SKM-1 (cell line): ENCODE results near the gene CCNDBP1.
"Not testable (repeated sequence)": the region's sequence is repeated elsewhere in the genome, so short reads cannot be mapped to it uniquely, and the experiment has no call there.

Source experiments
- DNase-seq: peaks from one replicate; lab custom pipeline; 2025; ENCODE audit not compliant: unreplicated experiment; lab: John Stamatoyannopoulos, UW

Gene CCNDBP1

DNA sequence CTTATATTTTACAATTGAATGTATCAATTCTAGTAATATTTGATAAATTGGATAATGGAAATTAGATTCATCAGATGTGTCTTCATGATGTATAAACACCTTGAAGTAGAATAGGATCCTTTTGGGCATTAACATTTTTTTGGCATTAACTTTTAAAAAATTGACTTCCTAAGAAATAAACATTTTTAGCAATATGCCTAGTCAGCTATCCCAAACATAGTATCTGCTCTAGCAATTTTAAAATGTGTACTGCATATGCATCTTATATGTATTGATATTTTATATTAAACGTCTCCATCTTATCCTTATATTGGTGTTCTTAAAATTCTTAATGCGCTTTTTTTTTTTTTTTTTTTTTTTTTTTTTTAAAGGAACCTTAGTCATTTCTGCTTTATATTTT lies 8.5 kb downstream of the CCNDBP1 start:
- DNase-seq = no peak

DNA sequence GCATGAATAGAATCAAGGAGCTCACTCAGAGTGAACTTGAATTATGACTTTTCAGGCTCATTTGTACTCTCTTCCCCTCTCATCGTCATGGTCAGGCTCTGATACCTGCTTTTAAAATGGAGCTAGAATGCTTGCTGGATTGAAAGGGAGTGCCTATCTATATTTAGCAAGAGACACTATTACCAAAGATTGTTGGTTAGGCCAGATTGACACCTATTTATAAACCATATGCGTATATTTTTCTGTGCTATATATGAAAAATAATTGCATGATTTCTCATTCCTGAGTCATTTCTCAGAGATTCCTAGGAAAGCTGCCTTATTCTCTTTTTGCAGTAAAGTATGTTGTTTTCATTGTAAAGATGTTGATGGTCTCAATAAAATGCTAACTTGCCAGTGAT lies 9.6 kb downstream of the CCNDBP1 start:
- no peak for DNase-seq

DNA sequence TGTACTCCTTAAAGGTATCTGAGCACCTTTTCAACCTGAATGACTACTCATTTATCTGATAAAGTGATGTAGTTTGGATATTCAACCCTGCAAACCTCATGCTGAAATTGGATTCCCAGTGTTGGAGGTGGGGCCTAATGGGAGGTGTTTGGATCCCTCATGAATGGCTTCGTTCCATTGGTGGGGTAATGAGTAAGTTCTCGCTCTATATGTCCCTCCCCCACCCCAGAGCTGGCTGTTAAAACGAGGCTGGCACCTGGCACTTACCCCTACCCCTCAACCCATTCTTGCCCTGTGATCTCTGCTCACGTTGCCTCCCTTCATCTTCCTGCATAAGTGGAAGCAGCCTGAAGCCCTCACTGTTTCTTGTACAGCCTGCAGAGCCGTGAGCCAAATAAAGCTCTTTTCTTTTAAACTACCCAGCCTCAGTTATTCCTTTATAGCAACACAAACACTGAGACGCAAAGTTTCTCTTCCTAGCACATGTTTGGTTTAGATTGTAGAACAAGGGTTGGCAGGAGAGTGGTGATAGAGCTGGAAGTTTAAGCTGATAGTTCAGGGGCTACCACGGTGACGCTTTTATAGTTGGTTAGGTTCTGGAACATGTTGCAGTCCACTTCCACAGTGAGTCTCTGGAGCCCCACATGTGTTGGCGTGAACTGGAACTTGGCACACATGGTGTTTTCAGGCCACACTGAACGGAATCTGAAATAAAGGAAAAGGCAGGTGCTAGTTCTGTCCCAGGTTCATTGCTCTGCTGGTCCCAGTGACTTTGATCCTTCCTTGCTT lies 11.8 kb downstream of the CCNDBP1 start:
- no peak for DNase-seq

DNA sequence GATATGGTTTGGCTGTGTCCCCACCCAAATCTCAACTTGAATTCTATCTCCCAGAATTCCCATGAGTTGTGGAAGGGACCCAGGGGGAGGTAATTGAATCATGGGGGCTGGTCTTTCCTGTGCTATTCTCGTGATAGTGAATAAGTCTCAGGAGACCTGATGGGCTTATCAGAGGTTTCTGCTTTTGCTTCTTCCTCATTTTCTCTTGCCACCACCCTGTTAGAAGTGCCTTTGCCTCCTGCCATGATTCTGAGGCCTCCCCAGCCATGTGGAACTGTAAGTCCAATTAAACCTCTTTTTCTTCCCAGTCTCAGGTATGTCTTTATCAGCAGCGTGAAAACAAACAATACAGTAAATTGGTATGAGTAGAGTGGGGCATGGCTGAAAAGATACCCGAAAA lies 12.6 kb downstream of the CCNDBP1 start:
- DNase-seq = not testable (repeated sequence)

DNA sequence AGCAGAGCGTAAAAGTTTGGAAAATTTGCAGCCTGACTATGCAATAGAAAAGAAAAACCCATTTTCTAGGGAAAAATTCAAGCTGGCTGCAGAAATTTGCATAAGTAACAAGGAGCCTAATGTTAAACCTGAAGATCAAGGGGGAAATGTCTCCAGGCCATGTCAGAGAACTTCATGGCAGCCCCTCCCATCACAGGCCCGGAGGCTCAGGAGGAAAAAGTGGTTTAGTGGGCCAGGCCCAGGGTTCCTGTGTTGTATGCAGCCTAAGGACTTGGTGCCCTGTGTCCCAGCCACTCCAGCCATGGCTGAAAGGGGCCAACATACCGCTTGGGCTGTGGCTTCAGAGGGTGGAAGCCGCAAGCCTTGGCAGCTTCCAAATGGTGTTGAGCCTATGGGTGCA lies 13.4 kb downstream of the CCNDBP1 start:
- not testable (repeated sequence) for DNase-seq

DNA sequence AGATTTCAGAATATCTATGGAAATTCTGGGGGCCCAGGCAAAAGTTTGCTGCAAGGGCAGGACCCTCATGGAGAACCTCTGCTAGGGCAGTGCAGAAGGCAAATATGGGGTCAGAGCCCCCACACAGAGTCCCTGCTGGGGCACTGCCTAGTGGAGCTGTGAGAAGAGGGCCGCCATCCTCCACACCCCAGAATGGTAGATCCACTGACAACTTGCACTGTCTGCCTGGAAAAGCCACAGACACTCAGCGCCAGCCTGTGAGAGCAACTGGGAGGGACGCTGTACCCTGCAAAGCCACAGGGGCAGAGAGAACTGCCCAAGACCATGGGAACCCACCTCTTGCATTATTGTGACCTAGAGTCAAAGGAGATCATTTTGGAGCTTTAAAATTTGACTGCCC lies 13.8 kb downstream of the CCNDBP1 start:
- DNase-seq = no peak

DNA sequence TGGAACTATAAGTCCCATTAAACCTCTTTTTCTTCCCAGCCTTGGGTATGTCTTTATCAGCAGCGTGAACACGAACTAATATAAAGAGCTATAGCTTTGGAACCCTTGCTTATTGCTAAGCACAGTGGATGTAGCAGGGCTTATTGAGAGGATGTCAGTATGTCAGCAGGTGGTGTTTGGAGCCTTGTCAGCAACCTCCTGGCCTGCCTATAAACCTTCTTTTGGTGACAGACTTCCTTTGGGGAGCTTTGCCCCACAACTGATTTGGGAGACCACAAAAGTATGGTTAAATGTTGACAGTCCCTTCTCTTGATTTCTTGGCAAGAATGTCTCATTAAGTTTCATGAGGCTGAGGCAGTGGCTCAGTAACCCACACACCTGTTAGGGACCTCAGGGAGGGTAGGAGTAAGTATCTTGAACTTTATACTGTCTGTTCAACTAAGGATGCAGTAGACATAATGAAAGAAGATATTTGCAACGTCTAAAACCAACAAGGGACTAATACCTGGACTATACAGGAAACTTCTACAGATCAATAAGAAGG lies 14.8 kb downstream of the CCNDBP1 start:
- no peak for DNase-seq

DNA sequence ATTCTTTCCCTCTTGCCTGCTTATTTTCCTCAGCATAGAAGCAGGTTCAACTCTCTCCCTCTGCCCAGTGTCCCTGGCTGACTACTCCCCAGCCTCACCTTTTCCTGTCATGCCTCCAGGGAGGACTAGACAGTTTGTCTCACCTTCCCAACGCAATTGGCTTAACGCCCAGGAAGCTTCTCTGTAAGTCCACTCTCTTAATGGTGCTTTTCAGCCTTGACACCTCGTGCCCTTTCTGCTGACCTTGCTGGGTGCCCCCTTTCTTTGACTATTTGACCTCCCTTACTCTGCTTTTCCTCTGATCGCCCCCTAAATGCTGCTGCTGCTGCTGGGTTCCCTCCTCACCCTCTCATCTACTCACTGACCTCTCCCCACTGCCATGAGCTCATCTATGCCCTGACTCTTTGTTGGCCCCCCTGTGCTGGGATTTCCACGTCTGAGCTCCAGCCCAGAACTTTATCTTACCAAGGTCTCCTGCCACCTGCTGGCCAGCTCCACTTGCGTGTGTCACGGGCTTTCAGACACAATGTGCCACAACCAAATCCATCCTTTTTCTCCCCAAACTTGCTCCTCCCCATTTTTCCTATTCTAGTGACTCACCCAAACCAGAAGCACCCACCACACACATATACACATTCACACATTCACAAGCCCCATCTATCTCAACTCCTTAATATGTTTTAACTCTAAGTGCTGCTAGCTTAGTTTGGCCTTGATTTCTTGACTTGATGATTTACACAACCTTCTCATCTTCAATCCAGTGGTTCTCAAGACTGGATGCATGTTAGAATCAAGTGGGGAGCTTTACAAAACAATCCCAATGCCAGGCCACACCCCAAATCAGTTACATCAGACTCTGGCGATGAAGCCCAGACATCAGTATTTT lies 19.1 kb downstream of the CCNDBP1 start:
- no peak for DNase-seq

DNA sequence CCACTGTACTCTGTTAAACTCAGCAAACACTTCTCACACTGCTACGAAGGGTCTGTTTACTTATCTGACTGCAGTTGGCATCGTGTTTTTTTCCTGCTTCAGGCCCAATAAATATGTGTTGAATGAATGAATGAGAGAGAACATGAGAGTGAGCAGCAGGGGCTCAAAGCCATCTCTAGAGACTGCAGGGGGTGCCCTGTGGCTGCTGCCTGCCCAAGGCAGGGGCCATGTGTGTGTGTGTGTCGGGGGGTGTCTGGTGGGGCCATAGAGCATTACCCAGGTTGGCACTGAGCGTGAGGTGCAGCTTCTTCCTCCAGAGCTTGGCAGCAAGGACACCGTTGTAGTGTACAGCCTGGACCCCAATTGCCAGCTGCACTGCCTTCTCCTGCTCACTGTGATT lies 20.9 kb downstream of the CCNDBP1 start:
- no peak for DNase-seq

DNA sequence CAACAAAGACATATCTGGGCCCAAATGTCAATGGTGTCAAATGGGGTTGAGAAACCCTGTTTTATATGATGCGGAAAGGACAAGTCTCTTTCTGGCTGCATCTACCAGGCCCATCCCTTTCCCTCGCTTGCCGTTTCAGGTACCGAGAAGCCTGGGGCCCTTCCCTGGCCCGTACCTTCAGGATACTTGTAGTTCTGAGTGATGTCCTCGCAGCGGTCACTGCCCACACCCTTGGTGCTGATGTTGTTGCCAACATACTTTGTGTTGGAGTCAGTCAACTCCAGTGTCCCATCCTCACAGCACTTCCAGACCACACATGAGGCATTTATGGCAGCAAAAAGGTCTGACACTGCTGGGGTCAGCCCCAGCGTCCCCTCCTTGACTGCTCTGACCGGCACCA lies 21.8 kb downstream of the CCNDBP1 start:
- no peak for DNase-seq

DNA sequence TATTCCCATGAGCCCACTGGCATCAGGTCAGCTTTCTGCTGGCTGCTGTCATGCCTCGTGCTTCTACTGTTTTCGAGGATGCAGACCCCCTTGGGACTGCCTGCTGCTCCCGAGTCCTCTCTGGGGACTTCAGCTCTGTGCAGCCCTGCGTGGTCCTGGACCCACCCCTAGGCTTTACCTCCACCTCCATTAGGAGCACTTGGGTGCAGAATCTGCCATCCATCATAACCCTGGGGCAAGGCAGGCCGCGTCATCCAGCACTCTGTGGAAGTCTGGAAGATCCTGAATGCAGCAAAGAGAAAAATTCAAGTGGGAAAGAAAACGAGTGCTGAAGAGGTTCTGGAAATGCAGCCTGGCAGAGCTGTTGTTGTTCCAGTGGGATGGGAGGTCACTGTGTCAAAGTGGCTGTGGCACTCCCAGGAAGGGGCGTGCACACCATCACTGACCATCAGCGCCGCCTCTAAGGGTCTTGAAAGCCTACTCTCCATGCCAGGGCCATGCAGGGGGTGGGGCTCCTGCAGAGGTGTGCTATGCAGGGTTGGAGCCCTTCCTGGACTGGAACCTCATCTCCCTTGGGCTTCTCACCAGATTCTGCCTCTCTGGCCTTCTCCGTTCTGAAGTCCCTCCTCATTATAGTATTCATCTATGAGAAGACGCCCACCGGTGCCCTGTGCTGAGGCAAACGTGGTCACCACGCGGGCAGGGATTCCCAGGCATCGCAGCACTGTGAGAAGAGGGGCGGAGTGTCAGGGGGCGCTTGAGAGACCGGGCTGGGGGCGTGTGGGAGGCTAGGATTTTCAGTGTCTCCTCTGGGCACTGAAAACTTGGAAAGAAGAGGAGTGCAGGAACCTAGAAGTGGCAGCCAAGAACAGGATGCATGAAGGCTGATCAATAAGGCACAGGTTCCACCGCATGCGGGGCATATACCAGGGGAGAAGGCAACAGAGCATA lies 23.1 kb downstream of the CCNDBP1 start:
- DNase-seq = no peak

DNA sequence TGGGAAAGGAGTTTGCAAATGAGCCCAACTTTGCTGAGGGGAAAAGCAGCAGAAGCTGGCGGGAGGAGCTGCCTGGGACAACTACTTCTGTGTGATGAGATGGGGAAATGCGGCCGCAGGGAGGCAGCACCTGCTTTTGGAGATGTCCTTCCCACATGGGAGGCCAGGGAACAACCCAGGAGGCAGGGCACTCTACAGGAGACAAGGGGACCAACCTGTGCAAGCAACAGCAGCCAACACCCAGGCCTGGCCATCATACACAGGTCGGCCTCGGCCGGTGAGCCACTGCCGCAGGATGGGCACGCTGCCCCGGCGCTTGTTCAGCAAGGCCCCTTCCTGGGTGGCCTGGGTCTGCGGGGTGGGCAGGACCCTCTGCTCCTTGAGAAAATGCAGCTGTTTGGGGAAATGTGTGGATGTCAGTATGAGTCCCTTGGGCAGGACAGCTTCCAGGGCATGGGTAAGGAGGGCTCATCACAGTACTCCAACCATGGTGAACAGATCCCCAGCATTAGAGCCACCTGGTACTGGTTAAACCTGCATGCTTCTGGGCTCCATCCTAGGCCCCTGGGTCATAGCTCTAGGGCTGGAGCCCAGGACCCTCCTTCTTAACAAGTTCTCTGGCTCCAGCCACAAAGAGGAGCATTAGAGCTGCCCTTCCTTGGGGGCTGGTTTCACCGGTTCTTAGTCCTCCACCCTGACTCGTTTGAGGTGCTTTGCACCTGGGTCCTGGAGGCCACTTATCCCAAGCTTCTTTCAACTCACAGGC lies 24.0 kb downstream of the CCNDBP1 start:
- no peak for DNase-seq

DNA sequence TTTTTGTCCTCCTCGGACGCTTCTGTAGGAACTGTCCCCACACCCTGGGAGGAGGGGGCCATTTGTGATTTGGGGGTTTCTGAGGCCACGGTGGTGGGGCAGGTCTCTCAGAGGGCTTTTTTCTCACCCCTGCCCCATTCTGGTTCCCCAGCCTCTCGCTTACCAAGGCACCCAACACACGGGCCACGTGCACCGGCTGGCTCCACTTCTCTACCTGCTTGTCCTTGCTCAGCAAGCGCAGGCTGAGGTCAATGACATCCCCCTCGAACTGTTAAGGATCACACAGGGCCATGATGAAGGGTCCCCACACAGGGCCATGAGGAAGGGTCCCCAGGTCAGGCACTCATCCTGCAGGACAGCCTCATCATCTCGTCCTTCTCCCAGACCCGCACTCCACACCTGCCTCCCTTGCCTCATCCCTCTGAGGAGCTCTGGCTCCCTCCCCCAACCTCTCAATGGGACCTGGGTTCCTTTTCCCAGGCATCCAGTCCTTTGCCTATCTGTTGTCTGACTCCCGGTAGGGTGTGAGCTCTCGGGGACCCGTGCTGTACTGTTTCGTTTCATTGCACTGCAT lies 25.1 kb downstream of the CCNDBP1 start:
- DNase-seq = no peak

DNA sequence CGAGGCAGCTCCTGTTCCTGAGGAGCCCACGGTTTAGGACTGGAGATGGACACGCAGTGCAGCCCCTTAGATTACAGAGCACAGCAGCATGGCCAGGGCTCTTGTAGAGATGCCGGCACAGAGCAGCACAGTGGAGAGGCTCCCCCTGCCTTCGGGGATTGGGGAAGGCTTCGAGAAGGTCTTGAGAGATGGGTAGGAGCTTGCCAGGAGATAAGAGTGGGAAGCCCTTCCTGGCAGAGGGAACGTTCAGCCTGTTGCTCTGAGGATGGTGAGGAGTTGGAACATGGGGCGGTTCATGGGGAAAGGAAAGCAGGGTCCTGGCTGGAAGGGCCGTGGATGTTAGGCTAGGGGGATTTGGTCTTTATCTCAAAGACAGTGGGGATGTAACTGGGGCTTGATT lies 25.6 kb downstream of the CCNDBP1 start:
- DNase-seq = no peak

DNA sequence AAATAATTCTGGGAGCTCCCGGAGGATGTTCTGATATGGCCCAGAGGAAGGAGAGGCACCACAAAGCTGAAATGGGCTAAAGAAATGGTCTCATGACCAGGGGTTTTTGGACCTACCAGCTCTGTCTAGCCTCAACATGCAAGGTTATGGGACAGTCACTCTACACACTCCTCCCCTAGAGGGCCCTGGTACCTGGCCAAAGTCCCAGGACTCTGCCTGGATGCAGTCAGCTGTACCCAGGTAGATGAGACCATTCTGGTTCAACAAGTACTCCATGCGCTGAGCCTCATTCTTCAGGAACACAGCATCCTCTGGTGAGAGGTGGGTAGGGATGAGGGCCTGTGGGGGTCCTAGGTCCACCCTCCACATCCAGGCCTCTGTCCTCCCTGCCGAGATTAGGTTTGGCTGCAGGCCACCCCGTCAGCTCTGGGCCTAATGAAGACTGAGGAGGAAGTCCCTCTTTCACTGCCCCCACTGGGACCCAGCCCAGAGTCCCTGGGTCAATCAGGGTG lies 26.1 kb downstream of the CCNDBP1 start:
- DNase-seq = no peak

DNA sequence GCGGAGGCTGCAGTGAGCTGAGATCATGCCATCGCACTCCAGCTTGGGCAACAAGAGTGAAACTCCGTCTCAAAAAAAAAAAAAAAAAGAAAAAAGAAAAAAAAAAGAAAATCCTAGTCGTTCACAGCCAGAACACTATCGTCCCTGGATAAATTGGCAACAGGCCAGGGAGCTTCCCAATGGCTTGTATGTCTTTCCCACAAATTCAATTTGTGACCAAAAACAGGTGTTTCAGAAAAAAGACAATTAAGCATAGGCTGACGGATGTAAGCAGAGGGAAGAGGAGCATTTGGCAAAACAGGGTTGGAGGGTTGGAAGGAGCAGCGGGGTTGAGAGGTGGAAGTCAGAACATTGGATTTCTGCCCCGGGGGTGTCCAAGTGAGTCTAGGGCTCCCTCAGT lies 27.1 kb downstream of the CCNDBP1 start:
- no peak for DNase-seq

DNA sequence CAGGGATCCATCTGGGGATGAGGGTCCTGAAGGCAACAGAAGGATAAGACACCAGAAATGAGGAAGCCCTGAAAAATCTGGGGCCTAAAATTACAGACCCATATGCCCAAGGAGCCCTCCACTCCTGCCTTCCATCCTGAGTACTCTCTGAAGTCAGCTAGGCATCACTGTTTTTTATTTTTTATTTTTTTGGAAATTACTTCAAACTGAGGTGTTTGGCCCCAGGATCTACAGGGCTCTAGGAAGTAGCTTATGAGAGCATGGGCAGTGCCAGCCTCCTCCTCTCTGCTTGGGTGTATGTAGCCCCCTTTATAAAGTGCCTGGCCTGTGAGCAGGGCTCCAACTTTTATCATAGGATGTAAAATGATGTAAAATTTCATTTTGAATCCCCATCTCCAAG lies 27.7 kb downstream of the CCNDBP1 start:
- DNase-seq = no peak

DNA sequence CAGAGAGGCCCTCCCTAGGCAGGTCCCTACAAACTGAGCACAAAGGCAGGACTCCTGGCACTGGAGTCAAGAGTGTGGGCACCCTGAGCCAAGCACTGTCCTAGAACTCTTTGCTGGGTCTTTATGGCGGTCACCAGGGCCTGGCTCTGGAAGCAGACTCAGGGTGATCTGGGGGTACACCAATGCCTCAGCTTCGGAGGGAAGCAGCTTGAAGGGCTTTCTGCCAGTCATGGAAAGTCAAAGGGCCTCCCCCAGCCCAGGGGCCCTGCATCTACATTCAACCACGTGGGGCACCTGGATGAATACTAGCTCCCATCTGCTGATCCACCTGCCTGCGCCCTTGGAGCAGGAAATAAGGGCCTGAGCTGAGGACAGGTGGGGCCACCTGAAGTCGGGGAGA lies 28.3 kb downstream of the CCNDBP1 start:
- no peak for DNase-seq

DNA sequence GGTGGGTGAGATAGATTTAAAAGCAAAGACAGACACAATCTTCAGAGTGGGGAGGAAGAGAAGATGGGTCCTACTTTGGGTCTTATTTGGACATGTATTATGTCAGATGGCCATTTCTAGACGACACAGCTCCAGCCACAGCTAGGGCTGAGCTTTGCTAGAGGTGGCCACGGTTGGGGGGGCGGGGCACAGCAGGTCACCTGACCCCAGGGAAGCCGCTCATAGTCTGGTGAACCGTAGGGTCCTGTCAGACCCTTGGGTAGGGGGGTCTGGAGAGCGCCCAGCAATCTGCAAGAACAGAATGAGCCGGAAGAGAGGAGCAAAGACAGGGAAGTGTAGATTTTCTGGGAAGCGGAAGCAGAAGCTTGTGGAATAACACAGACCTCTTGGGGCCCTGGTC lies 29.0 kb downstream of the CCNDBP1 start:
- DNase-seq = no peak
